HepG2 (cell line): ENCODE results near the gene PDIA6. TPM values are rescaled to one million over a fixed set of nuclear protein-coding genes. Genes with fewer than 3 reads are reported as not detected.

Experiments
- ATAC-seq: fragments of 200-7000 bp; cut with Tn5 transposase; 3 replicates; pipeline ENCODE4 v1.9.1; 2020; ENCODE audit warnings: mild to moderate bottlenecking, moderate library complexity
- BruUV-seq: library from RNA; stranded (reverse); fragments of 400-500 nt; replicated peaks from 2 replicates; lab custom pipeline; 2021; lab: Mats Ljungman, UMichigan
- CTCF ChIA-PET: fragments of 300-600 bp; formaldehyde crosslinking; extraction: SDS; loops from one replicate; lab custom pipeline; 2021; ENCODE audit warnings: low total read pairs, inconsistent platforms, low intra/inter-chr PET ratio; lab: Yijun Ruan, JAX
- POLR2A ChIA-PET: fragments of 350-600 bp; sonication (Branson Sonifier 250); formaldehyde crosslinking; loops from one replicate; lab custom pipeline; 2020; ENCODE audit warnings: antibody characterized with exemption, inconsistent platforms; lab: Yijun Ruan, JAX
- DNase-seq: peaks from one replicate; pipeline ENCODE4 v3.0.0-alpha.2; 2015; ENCODE audit warnings: low spot score
- FAIRE-seq: peaks from 3 replicates; lab custom pipeline; 2011; peaks lifted over from hg19 to GRCh38; lab: Jason Lieb, UNC
- H2AFZ ChIP-seq: one replicate; pipeline ENCODE4 v1.6.1; 2011; ENCODE audit warnings: low read length, inconsistent platforms
- H3K27ac ChIP-seq: fragments of 300-600 bp; 3 replicates; pipeline ENCODE4 v1.8.0; 2011; ENCODE audit warnings: mixed run types, mild to moderate bottlenecking, mixed read lengths, low read length, inconsistent platforms; ENCODE audit not compliant: insufficient read depth; ENCODE audit errors: extremely low read length
- H3K27me3 ChIP-seq, 2 experiments: fragments of 200-600 bp in 1 of 2; 2 replicates in 1 of 2; 3 replicates in 1 of 2; pipeline versions ENCODE4 v1.6.0 to v1.8.0; 2011; ENCODE audit warnings: low read length in 2 of 2, mild to moderate bottlenecking in 2 of 2, moderate library complexity in 2 of 2, inconsistent platforms in 1 of 2; ENCODE audit not compliant: insufficient read depth in 2 of 2, control insufficient read depth in 1 of 2
- H3K36me3 ChIP-seq, 2 experiments: fragments of 200-600 bp in 1 of 2; replicated peaks in 1 of 2; 2 replicates in 1 of 2; 3 replicates in 1 of 2; pipeline versions ENCODE4 v1.5.1 to v1.8.0; 2011; ENCODE audit warnings: low read length in 2 of 2, inconsistent platforms in 1 of 2; ENCODE audit not compliant: insufficient read depth in 2 of 2, control insufficient read depth in 1 of 2
- H3K4me1 ChIP-seq: 2 replicates; pipeline ENCODE4 v1.5.1; 2012; ENCODE audit warnings: low read length, inconsistent platforms; ENCODE audit not compliant: insufficient read depth
- H3K4me2 ChIP-seq: 2 replicates; pipeline ENCODE4 v1.6.0; 2011; ENCODE audit warnings: low read depth, low read length, inconsistent platforms
- H3K4me3 ChIP-seq, 3 experiments: fragments of 200-600 bp in 1 of 3; sonication (generic), shearing (Covaris generic) in 1 of 3; replicated peaks in 1 of 3; 2 replicates each; pipeline ENCODE4 v1.5.1; 2011 to 2016; ENCODE audit warnings: low read length in 3 of 3, inconsistent platforms in 2 of 3, low read depth in 2 of 3, mild to moderate bottlenecking in 2 of 3, control low read depth in 1 of 3, mixed read lengths in 1 of 3; ENCODE audit not compliant: insufficient read depth in 1 of 3
- H3K79me2 ChIP-seq: one replicate; pipeline ENCODE4 v1.6.1; 2011; ENCODE audit warnings: low read length, inconsistent platforms; ENCODE audit not compliant: insufficient read depth
- H3K9ac ChIP-seq: 2 replicates; pipeline ENCODE4 v1.6.0; 2011; ENCODE audit warnings: mild to moderate bottlenecking, low read depth, low read length, inconsistent platforms; ENCODE audit not compliant: insufficient read depth
- H3K9me3 ChIP-seq: 2 replicates; pipeline ENCODE4 v1.5.1; 2012; ENCODE audit warnings: mild to moderate bottlenecking, low read length
- H4K20me1 ChIP-seq: 2 replicates; pipeline ENCODE4 v1.6.0; 2011; ENCODE audit warnings: inconsistent platforms, mild to moderate bottlenecking, low read length, moderate library complexity; ENCODE audit not compliant: insufficient read depth
- CTCF ChIP-seq: sonication (generic); formaldehyde crosslinking; IDR thresholded peaks from 2 replicates; pipeline ENCODE4 v1.5.0; 2020; ENCODE audit warnings: mild to moderate bottlenecking, missing genetic modification reagents, moderate library complexity
- E2F5 ChIP-seq: sonication (generic); formaldehyde crosslinking; conservative IDR thresholded peaks from 2 replicates; pipeline ENCODE4 v1.4.0; 2020; ENCODE audit warnings: missing genetic modification reagents
- PAX8 ChIP-seq: sonication (generic); formaldehyde crosslinking; IDR thresholded peaks from 2 replicates; pipeline ENCODE4 v1.8.0; 2022; ENCODE audit warnings: mild to moderate bottlenecking, missing genetic modification reagents, borderline replicate concordance
- STAG1 ChIP-seq: sonication (generic); formaldehyde crosslinking; IDR thresholded peaks from 2 replicates; pipeline ENCODE4 v1.4.0; 2020; ENCODE audit warnings: missing genetic modification reagents
- ZSCAN22 ChIP-seq: sonication (generic); formaldehyde crosslinking; IDR thresholded peaks from 2 replicates; pipeline ENCODE4 v1.4.0; 2020; ENCODE audit warnings: mild to moderate bottlenecking, missing genetic modification reagents
- WGBS: methylation state at CpG from one replicate; pipeline ENCODE4 v1.1.6; 2017; ENCODE audit warnings: low lambda C conversion rate; 5-methylcytosine and 5-hydroxymethylcytosine counted together
- in situ Hi-C: cut with HindIII; loops from 2 replicates; pipeline ENCODE4 v1.10.0; 2017; ENCODE audit warnings: low pct_unique_long_range_greater_than_20kb; ENCODE audit not compliant: extremely low pct_ligation_motif_present
- intact Hi-C: fragments of 100-400 bp; cut with micrococcal nuclease; formaldehyde crosslinking; loops from one replicate; pipeline ENCODE4 v1.10.0; 2022; ENCODE audit not compliant: unreplicated experiment
- polyA plus RNA-seq, 8 experiments: library from polyadenylated mRNA; depleted of rRNA in 3 of 8; stranded (reverse) in 7 of 8; unstranded in 1 of 8; fragments of >200 nt; fragmentation: Illumina TruSeq in 4 of 8; extraction: Trizol in 4 of 8; gene quantifications; 2 replicates each; pipeline versions ENCODE4 v1.2.1 to v1.2.3, GENCODE V29; 2011 to 2016; ENCODE audit warnings: low read depth in 4 of 8, missing spikeins in 1 of 8, mixed read lengths in 1 of 8; ENCODE audit not compliant: insufficient read depth in 1 of 8
- total RNA-seq, 5 experiments: library from RNA; depleted of rRNA; stranded (reverse); fragments of >200 nt; fragmentation: Illumina TruSeq; extraction: Trizol; gene quantifications; 2 replicates each; pipeline ENCODE4 v1.2.3, GENCODE V29; 2016; ENCODE audit warnings: low read depth in 1 of 5
- TF ChIP-seq, protein P1 (sequence below): fragments of 450-650 bp; IDR thresholded peaks from 2 replicates; pipeline ENCODE4 v1.6.1; 2017; ENCODE audit warnings: mild to moderate bottlenecking

The PDIA6 gene
- total and polyA plus RNA-seq, 2 of the 13 experiments (the other 11 are each of a cell fraction or from before 2014, with no cell fraction given), result 586 to 642 TPM

DNA sequence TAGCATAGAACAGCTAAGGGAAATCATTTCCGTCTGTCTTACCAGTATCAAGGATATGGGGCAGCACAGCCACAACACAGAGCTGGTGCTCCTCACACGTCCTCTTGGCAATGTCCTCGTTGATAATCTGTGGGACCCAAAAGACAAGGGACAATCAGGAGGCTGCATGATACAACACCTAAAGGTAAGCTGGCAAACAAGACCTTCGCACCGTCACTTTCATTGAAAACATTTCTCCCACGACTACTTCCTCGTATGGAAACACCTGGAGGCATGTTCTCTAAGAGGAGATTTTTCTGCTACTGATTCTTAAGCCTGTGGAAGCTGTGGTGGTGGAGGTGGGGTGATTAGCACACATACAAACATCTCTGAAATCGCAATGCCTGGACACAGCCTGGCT is 23.7 kb downstream of the PDIA6 start (continued):
- TF ChIP-seq, protein P1, sequence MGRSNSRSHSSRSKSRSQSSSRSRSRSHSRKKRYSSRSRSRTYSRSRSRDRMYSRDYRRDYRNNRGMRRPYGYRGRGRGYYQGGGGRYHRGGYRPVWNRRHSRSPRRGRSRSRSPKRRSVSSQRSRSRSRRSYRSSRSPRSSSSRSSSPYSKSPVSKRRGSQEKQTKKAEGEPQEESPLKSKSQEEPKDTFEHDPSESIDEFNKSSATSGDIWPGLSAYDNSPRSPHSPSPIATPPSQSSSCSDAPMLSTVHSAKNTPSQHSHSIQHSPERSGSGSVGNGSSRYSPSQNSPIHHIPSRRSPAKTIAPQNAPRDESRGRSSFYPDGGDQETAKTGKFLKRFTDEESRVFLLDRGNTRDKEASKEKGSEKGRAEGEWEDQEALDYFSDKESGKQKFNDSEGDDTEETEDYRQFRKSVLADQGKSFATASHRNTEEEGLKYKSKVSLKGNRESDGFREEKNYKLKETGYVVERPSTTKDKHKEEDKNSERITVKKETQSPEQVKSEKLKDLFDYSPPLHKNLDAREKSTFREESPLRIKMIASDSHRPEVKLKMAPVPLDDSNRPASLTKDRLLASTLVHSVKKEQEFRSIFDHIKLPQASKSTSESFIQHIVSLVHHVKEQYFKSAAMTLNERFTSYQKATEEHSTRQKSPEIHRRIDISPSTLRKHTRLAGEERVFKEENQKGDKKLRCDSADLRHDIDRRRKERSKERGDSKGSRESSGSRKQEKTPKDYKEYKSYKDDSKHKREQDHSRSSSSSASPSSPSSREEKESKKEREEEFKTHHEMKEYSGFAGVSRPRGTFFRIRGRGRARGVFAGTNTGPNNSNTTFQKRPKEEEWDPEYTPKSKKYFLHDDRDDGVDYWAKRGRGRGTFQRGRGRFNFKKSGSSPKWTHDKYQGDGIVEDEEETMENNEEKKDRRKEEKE, result no peak
- TF ChIP-seq PAX8 (CRISPR knock-in tag), result no peak

- DNase-seq (peak; percentile 27), ATAC-seq (peak; percentile 31; the same call in 1 of the 3 replicates), FAIRE-seq (peak; percentile 52)
- in situ Hi-C loops, result no loop called here
- Histone ChIP-seq H4K20me1 (peaks cover 13% of the 10 kb centered on the region), H3K36me3 (peaks cover 42 to 95% of the 10 kb centered on the region in 2 experiments), H2AFZ (no peak overlapping the region), H3K9me3 (no peaks in the 10 kb centered on the region), H3K27me3 (no peaks in the 10 kb centered on the region), H3K9ac (no peak overlapping the region), H3K4me2 (no peak overlapping the region), H3K79me2 (peaks cover 2% of the 10 kb centered on the region), H3K27ac (no peak overlapping the region), H3K4me1 (peaks cover 20% of the 10 kb centered on the region), H3K4me3 (no peak overlapping the region)
- BruUV-seq, result no TSS peak
- intact Hi-C loops, result no loop called here
- TF ChIP-seq E2F5 (CRISPR knock-in tag) (no peak), ZSCAN22 (peak; percentile 41; the same call in 1 of the 2 replicates), STAG1 (CRISPR knock-in tag) (peak; percentile 23), CTCF (peak; percentile 57)
- 90% methylated on average over 20 of the region's 20 CpGs for whole genome bisulfite sequencing
- ChIA-PET CTCF (no interaction called here), POLR2A (no interaction called here)
Measured at GRCh38 chr2:10787176-10787968, 25.2 kb downstream of the PDIA6 start.
